NOMO-1 (cell line): Measurements from ENCODE around the gene ZNF732.
"Not testable (repeated sequence)": the region's sequence is repeated elsewhere in the genome, so short reads cannot be mapped to it uniquely, and the experiment has no call there.

Experiments
- DNase-seq, 2 experiments: peaks; one replicate each; lab custom pipeline; 2025; ENCODE audit not compliant: unreplicated experiment in 2 of 2; lab: John Stamatoyannopoulos, UW

ZNF732 gene

GRCh38 chr4:304969-305680, at the start of gene ZNF732:
TSS of gene ZNF732 (minus strand) at chr4:305474. CDS start at chr4:305310, 164 bp downstream.
- no peak for DNase-seq

- DNase-seq = no peak
Observed at GRCh38 chr4:340011-340410, 34.7 kb upstream of the ZNF732 start.

- DNase-seq = no peak
Observed at GRCh38 chr4:338759-339097, 33.5 kb upstream of the ZNF732 start.

GRCh38 chr4:337932-338758, 32.9 kb upstream of the ZNF732 start:
- DNase-seq = peak in 1 of 2 experiments; percentile 29

- peak; percentile 71 to 72 for DNase-seq
Observed at GRCh38 chr4:337143-337931, 32.1 kb upstream of the ZNF732 start, which contains the start of gene ZNF141. TSS of gene ZNF141 (plus strand) at chr4:337814. CDS start at chr4:337984, 170 bp downstream.

- no peak for DNase-seq
Observed at GRCh38 chr4:336893-337142, 31.5 kb upstream of the ZNF732 start.

- no peak for DNase-seq
Observed at GRCh38 chr4:336099-336892, 31.0 kb upstream of the ZNF732 start.

GRCh38 chr4:335515-335914, 30.2 kb upstream of the ZNF732 start:
- DNase-seq = no peak

- DNase-seq = no peak
Observed at GRCh38 chr4:328729-329128, 23.5 kb upstream of the ZNF732 start.

GRCh38 chr4:314296-314903, 9.1 kb upstream of the ZNF732 start:
- no peak for DNase-seq

- no peak for DNase-seq
Observed at GRCh38 chr4:309807-310206, 4.5 kb upstream of the ZNF732 start.

- DNase-seq = peak; percentile 22 to 65
Observed at GRCh38 chr4:306551-306961, 1.3 kb upstream of the ZNF732 start.

GRCh38 chr4:304516-304915, 758 bp downstream of the ZNF732 start:
- DNase-seq = not testable (repeated sequence)

- no peak for DNase-seq
Observed at GRCh38 chr4:302381-302780, 2.9 kb downstream of the ZNF732 start.

GRCh38 chr4:294732-295131, 10.5 kb downstream of the ZNF732 start:
- DNase-seq = no peak

- no peak for DNase-seq
Observed at GRCh38 chr4:288891-289290, 16.4 kb downstream of the ZNF732 start.

GRCh38 chr4:273309-274017, 31.8 kb downstream of the ZNF732 start:
- no peak for DNase-seq

- DNase-seq = no peak
Observed at GRCh38 chr4:271492-272103, 33.7 kb downstream of the ZNF732 start.

GRCh38 chr4:259240-259639, 46.0 kb downstream of the ZNF732 start:
- not testable (repeated sequence) for DNase-seq
